Measurements from ENCODE around the gene DET1.
"Not testable (repeated sequence)": the region's sequence is repeated elsewhere in the genome, so short reads cannot be mapped to it uniquely, and the experiment has no call there.

Gene DET1

DNA sequence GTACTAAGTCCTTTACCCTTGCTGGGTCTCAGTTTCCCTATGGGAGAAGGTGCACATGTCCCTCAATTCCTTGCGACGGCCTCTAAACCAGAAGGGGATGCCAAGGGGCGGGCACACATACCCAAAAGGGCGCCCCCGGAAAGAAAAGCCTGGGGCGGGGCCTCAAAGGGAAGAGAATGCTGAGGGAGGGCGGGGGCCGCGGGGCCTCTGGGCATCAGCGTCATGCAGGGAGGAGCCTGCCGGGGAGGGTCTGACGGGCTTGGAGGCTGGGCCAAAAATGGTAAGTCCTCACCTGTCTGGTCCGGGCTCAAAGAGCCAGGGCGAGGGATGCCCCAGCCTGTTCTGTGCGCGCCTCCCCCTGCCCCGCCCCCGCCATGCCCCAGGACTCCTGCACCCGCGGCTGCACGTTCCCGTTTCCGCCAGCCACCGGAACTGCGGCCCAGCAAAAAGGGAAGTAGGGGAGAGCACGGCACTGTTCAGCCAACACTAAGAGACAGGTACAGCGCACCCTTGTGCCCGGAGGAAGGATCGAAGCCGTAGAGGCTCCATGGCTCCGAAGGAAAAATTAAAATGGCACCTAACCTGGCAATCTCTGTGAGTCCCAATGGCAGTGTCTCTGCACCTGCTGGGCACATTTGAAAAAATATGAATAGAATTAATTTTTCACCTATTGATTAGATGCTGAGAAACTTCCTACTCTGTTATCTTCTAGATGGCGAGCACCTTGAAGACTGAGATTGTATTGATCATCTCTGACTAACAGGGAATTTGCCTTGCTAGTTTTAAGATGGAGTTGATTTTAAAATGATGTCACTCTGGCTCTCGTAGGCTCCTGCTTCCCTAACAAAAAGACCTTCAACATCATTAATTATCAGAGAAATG, at the start of gene DET1:
Gene DET1 (minus strand): TSS at position 434 of the 882 bp plus-strand sequence. CDS start 14,976 bp downstream, outside the sequence.
- peak; percentile 80 to 88 for DNase-seq (ENCODE audit: low read depth in 2 of 2)

DNA sequence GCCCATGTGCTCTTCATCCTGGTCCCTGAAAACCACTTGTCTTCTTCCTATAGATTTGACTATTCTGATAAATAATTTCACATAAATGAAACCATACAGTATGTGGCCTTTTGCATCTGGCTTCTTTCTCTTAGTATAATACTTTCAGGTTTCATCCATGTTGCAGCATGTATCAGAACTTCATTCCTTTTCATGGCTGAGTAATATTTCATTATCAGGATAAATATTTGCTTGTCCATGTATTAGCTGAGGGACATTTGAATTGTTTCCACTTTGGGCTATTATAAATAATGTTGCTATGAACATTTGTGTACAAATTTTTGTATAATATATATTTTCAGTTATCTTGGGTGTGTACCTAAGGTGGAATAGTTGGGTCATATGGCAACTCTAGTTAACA, 44.9 kb upstream of the DET1 start:
- DNase-seq (ENCODE audit: low read depth in 2 of 2) = no peak

DNA sequence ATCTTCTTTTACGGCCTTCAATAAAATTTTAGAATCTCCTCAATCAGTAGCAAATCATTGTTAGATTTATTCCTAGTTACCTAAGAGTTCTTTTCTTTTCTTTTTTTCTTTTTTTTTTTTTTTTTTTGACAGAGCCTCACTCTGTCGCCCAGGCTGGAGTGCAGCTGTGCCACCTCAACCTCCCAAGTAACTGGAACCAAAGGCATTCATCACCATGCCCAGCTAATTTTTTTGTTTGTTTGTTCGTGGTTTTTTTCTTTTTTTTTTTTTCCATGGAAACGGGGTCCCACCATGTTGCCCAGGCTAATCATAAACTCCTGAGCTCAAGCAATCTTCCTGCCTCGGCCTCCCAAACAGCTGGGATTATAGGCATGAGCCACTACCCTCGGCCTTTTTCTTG, 44.3 kb upstream of the DET1 start:
- no peak for DNase-seq (ENCODE audit: low read depth in 2 of 2)

DNA sequence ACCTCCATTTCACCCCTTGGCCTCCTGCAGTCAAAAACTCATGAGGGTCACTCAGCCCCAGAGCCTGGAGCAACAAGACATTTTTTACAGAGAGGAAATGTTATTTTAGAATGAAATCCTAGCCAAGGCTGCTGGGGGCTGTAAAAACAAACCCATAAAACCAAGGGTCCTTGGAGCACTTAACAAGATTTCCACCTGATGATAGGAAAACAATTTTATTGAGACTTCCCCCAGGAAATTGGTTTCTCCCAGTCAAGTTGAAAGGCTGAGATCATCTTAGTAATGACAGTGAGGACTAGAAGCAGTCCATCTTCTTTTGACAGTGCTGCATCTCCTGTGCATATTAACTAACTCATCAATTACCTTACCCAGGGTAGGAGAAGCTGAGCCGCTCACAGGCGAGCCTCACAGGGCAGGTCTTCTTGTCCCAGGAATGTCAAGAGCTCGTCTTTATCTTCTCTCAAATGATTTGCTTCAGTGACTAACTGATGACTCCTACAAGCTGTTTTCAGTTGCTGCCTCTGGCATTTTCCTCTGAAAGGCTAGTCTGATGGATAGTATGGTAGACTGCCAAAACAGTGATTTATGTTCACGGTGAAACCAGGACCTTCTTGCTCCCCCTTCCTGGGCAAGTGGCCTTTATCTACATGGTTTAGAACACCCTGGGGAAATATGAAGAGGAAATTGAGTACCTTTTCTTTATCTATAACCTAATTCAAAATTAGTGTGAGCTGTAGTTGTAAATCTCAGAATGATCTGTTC, 40.1 kb upstream of the DET1 start:
- no peak for DNase-seq (ENCODE audit: low read depth in 2 of 2)

DNA sequence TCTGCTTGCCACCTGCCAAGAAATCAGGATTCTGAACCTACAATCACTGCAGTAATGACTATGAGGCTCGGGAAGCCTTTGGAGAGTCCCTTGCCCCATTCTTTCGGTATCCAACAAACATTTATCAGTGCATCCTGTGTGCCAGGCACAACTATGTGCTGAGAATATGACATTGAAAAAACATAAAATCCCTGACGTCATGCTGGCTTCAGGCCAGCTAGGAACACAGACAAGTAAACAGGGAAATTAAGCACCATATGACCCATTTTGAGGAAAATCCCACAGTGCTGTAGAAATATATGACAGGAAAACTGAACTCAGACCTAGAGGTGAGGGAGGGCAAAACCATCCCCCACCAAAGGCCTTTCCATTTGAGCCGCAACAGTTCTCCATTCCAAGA, 34.1 kb upstream of the DET1 start:
- DNase-seq (ENCODE audit: low read depth in 2 of 2) = no peak

DNA sequence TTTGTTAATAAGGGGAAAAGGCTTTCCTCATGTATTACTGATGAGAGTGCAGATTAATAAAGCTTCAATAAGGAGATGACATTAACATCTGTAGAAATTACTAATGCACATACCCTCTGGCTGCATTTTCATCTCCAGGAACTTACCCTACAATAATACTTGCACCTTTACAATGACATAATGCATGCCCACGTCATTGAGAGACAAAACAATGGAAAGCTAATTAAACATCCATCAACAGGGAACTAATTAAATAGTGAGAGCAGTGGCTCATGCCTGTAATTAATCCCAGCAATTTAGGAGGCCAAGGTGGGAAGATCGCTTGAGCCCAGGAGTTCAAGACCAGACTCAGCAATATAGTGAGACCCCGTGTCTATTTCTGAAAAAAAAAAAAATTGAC, 32.8 kb upstream of the DET1 start:
- no peak for DNase-seq (ENCODE audit: low read depth in 2 of 2)

DNA sequence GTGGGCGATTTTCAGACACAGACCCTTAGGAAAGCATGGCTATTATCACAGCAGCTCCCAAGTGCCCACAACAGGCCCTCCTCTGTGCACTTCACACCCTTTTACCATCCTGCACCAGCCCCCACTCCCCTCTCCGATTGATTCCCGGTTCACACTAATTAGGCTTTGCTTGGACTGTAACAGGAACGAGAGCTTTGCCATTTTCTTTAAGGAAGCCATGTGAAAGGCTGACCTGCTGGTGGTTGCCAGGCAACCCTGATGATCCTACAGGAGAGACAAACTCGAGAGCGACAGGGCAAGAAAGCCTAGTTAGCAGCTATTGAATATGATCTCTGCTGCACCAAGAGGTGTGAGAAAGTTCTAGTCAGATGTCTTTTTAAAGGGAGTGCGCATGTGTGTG, 28.2 kb upstream of the DET1 start:
- DNase-seq (ENCODE audit: low read depth in 2 of 2) = no peak

DNA sequence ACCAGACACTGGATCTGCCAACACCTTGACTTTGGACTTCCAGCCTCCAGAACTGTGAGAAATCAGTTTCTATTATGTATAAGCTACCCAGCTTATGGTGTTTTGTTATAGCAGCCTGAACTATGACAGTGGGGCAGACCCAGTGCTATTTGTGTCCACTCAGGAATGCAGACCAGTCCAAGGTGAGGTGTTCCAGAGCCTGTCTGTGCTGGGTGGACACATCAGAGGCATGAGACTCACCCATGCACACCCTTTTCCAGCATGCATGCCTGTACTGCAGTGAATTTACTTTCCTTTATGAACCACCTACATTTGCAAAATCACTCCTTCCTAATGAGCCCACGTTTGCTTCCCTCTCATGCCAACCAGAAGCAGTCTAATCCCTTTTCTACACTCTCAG, 27.6 kb upstream of the DET1 start:
- DNase-seq (ENCODE audit: low read depth in 2 of 2) = no peak

DNA sequence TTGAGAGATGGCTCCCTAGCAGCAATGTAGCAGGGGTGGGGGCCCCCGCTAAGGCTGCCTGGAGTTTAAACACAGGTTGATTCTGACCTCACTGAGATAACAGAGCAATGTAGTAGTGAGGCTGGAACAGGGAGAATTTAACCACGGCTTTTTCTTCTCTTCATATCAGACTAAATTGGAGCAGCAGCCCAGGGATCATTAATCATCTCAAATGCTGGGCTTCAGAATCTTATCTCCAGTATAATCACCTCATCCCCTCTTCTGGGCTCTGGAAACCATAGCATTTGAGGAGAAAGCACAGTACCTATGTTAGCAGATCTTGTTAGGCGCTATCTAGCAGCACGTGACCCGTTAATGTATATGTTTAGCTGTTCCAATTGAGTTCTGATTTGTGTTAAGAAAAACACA, 25.4 kb upstream of the DET1 start:
- DNase-seq (ENCODE audit: low read depth in 2 of 2) = no peak

DNA sequence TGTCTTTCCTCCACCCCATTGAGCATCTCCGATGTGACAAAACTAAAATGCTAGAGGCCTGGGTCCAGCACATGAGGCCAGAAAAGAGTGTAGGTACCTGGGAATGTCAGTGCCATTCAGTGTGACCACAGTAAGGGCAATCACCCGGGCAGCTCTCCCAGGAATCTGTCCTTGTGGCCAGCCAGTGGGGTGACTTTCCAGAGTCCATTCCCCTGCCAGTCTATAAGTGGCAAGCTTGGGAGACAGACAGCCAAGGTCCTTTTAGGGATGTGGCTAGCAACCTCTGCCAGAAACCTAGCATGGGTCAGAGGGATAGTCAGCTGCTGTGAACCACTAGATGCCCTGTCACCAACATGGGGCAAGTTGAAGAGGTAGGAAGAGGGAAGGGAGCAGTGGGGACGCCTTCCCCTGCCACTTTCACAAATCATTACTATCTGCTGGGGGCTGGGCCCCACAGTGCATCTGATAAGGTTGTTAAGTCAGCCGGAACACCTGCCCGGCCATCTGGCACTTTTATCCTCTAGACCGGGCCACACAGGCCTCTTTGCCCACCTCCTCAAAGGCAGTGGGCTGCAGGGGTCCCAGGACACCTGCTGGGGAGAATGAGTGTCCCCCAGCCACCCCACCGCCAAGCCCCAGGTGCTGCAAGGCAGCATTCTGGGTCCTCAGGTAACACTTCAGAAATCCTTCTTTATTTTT, 24.8 kb upstream of the DET1 start:
- no peak for DNase-seq (ENCODE audit: low read depth in 2 of 2)

DNA sequence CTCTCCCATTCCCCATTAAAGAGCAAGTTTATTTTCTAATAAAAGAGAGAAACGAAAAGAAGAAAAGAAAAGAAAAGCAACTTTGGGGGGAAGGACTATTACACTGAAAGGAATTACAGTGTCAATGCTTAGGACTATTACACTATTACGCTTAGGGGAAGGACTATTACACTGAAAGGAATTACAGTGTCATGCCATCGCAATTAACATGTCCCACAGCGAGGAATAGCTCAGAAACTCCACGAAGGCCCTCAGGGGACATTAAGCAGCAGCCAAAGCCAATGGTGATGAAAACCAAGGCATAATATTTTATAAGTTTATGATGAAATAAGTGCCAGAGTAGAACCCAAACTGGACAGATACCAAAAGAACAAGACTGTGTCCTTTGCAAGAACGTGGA, 22.1 kb upstream of the DET1 start:
- DNase-seq (ENCODE audit: low read depth in 2 of 2) = no peak

DNA sequence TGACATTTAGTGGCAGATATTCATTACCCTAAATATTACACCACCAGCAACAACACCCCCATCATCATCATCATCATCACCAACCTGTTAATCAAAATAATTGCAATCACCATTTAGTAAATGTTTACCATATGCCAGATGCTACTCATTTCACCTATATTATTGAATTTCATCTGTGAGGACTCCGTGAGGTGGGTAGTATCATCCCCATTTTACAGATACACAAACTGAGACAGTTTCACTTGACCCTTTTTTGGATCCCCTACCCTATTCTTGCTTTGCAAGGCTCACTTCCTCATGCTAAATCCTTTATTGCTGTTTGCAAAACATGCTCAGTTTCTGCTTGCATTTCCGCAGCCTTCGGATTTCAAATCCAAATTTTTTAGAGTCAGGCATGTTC, 18.3 kb upstream of the DET1 start:
- no peak for DNase-seq (ENCODE audit: low read depth in 2 of 2)

DNA sequence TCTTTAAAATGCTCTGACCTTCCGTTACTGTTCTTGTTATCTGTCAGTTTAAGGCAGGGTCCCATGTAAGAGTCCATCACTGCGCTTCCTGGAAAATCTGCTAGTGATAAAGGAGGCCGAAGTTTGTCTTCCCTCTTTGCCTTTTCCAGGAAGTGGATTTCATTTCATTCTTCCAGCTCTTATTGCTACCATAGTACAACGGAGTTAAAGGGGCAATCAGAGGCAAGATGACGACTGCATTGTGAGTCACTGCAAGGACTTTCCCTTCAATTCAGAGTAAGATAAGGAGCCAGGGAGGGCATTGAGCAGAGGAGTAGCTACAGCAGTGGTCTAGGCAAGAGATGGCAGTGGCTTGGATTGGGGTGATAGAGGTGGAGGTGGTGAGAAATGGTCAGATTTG, 17.2 kb upstream of the DET1 start:
- DNase-seq (ENCODE audit: low read depth in 2 of 2) = no peak

DNA sequence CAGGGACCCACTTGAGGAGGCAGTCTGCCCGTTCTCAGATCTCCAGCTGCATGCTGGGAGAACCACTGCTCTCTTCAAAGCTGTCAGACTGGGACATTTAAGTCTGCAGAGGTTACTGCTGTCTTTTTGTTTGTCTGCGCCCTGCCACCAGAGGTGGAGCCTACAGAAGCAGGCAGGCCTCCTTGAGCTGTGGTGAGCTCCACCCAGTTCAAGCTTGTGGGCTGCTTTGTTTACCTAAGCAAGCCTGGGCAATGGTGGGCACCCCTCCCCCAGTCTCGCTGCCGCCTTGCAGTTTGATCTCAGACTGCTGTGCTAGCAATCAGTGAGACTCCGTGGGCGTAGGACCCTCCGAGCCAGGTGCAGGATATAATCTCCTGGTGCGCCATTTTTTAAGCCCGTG, 13.1 kb upstream of the DET1 start:
- not testable (repeated sequence) for DNase-seq (ENCODE audit: low read depth in 2 of 2)

DNA sequence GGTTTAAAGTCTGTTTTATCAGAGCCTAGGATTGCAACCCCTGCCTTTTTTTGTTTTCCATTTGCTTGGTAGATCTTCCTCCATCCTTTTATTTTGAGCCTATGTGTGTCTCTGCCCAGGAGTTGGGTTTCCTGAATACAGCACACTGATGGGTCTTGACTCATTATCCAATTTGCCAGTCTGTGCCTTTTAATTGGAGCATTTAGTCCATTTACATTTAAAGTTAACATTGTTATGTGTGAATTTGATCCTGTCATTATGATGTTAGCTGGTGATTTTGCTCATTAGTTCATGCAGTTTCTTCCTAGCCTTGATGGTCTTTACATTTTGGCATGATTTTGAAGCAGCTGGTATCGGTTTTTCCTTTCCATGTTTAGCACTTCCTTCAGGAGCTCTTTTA, 11.5 kb upstream of the DET1 start:
- DNase-seq (ENCODE audit: low read depth in 2 of 2) = not testable (repeated sequence)

DNA sequence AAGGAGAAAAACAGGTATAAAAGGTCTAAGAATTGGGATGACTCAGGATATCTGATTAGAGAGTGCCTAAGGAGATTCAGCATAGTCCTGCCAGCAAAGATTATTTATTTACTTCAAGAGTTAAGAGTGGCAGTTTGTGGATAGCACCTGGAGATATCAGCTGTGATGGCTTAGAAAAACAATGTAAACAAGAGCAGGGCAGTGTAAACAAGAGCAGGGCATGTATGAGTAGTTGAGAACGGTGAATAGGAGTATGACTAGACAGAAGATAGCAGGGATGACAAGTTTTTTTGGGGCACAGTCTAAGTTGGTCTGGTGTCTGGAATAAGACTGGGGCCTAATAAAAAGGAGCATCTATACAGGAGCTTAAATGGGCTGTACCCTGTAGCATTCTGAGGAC, 1.5 kb upstream of the DET1 start:
- DNase-seq (ENCODE audit: low read depth in 2 of 2) = not testable (repeated sequence)

DNA sequence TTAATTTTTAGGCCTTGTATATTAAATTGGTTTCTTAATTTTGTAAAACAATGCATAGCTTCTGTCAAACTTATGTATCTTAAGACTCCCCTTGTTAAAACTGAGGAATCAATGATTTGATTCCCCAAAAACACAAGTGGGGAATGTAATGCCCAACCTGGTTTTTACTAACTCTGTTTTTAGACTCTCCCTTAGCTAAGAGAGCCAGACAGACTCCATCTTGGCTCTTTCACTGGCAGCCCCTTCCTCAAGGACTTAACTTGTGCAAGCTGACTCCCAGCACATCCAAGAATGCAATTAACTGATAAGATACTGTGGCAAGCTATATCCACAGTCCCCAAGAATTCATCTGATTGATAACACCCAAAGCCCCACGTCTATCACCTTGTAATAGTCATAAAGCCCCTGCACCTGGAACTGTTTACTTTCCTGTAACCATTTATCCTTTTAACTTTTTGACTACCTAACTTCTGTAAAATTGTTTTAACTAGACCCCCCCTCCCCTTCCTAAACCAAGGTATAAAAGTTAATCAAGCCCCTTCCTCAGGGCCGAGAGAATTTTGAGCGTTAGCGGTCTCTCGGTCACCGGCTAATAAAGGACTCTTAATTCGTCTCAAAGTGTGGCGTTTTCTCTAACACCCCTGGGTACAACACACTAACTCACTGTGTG, 768 bp downstream of the DET1 start:
- DNase-seq (ENCODE audit: low read depth in 2 of 2) = not testable (repeated sequence)

DNA sequence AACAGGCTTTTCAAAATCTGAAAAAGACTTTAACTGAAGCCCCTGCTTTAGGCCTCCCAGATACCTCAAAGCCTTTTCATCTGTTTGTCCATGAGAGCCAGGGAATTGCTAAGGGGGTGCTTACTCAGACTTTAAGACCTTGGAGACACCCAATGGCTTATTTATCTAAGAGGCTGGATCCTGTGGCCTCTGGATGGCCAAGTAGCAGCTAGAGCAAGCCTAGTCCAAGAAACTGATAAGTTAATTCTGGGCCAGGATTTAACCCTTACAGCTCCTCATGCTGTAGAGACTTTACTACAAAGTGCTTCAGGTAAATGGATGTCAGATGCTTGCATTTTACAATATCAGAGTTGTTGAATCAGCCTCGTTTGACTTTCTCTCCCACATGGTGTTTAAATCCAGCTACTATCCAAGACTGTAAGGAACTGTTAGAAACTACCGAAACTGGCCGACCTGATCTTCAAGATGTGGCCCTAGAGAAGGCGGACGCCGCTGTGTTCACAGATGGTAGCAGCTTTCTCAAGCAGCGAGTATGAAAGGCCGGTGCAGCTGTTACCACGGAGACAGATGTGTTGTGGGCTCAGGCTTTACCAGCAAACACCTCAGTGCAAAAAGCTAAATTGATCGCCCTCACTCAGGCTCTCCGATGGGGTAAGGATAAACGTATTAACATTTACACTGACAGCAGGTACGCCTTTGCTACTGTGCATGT, 3.3 kb downstream of the DET1 start:
- DNase-seq (ENCODE audit: low read depth in 2 of 2) = no peak

DNA sequence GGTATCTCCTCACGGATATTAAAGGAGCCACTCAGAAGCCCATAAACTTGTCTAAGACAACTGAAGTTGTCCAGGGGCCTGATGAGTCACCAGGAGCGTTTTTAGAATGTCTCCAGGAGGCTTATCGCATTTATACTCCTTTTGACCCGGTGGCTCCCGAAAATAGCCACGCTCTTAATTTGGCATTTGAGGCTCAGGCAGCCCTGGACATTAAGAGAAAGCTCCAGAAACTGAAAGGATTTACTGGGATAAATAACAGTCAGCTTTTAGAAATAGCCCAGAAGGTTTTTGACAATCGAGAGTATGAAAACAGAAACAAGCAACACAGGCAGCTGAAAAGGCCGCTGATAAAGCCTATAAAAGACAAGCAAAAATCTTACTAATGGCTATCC, 4.1 kb downstream of the DET1 start:
- no peak for DNase-seq (ENCODE audit: low read depth in 2 of 2)

DNA sequence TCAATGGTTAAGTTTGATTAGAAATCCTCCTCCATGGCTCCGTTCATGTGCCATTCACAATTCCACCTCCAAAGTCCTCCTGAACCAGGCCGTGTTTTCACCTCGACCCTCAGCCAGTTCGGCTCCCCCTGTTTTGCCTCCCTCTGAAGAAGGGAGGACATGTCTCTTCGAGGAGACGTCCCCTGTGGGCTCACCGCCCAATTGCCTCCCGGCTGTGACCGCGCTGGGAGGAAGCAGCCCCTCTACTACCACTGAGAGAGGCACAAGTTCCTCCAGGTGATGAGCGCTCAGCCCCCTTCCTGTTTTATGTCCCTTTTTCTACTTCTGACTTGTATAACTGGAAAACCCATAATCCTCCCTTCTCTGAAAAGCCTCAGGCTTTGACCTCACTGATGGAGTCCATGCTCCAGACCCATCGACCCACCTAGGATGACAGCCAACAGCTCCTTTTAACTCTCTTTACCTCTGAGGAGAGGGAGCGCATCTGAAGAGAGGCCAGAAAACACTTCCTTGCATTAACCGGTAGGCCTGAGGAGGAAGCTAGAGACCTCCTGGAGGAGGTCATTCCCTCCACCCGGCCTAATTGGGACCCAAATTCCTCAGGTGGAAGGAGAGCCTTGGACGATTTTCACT, 4.7 kb downstream of the DET1 start:
- DNase-seq (ENCODE audit: low read depth in 2 of 2) = no peak

DNA sequence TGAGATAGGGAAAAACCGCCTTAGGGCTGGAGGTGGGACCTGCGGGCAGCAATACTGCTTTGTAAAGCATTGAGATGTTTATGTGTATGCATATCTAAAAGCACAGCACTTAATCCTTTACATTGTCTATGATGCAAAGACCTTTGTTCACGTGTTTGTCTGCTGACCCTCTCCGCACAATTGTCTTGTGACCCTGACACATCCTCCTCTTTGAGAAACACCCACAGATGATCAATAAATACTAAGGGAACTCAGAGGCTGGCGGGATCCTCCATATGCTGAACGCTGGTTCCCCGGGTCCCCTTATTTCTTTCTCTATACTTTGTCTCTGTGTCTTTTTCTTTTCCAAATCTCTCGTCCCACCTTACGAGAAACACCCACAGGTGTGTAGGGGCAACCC, 5.4 kb downstream of the DET1 start:
- not testable (repeated sequence) for DNase-seq (ENCODE audit: low read depth in 2 of 2)

Data from stimulated activated CD4-positive, alpha-beta T cell treated with anti-CD3 and anti-CD28 coated beads, Interleukin-1b, Interleukin-23, amount 100 ng/mL, for 1 hour (primary cell).